ENCODE measurements around the gene SMIM5. TPM values are rescaled to one million over a fixed set of nuclear protein-coding genes. Genes with fewer than 3 reads are reported as not detected.

SMIM5 gene
- total and polyA plus RNA-seq, 9 of the 15 experiments (the other 6 are each of a cell fraction or from before 2014, with no cell fraction given) = 0.08 TPM; not detected in 8

GRCh38 chr17:75666959-75667790 is 33.9 kb downstream of the SMIM5 start, which contains the start of the genes RECQL5 and SAP30BP (continued):
- TF ChIP-seq SFPQ (IDR thresholded peaks at IDR 0.05; ENCODE audit: low read depth, low read length) (no peak), CXXC5 (CRISPR knock-in tag; IDR thresholded peaks at IDR 0.05) (peak; percentile 93), KAT2B (IDR thresholded peaks at IDR 0.05; ENCODE audit: low read depth, low read length) (no peak), ARID4B (CRISPR knock-in tag; IDR thresholded peaks at IDR 0.05) (peak; percentile 74), MAFF (IDR thresholded peaks at IDR 0.05; ENCODE audit: low read length) (no peak), XRCC3 (IDR thresholded peaks at IDR 0.05) (no peak), KLF16 (IDR thresholded peaks at IDR 0.05) (no peak), ZNF398 (CRISPR knock-in tag; IDR thresholded peaks at IDR 0.05) (no peak), ZNF408 (CRISPR knock-in tag; IDR thresholded peaks at IDR 0.05; ENCODE audit: low read depth) (no peak), BCOR (IDR thresholded peaks at IDR 0.05) (no peak), CBX8 (IDR thresholded peaks at IDR 0.05; ENCODE audit: borderline replicate concordance, extremely low read depth, low read depth, low read length, poor library complexity, severe bottlenecking) (no peak), ZNF780A (CRISPR knock-in tag; IDR thresholded peaks at IDR 0.05) (no peak), ZNF24 (IDR thresholded peaks at IDR 0.05) (no peak), MBD1 (CRISPR knock-in tag; IDR thresholded peaks at IDR 0.05) (no peak), TFE3 (CRISPR knock-in tag; IDR thresholded peaks at IDR 0.05) (no peak)
